Hypothalamus (tissue), 51 donors: ENCODE data around the gene ITGB7.
"Not testable (repeated sequence)": the region's sequence is repeated elsewhere in the genome, so short reads cannot be mapped to it uniquely, and the experiment has no call there.

Source experiments
- DNase-seq, 51 donors: peaks; one replicate each; lab custom pipeline; 2025; lab: John Stamatoyannopoulos, UW

ITGB7 gene

DNA sequence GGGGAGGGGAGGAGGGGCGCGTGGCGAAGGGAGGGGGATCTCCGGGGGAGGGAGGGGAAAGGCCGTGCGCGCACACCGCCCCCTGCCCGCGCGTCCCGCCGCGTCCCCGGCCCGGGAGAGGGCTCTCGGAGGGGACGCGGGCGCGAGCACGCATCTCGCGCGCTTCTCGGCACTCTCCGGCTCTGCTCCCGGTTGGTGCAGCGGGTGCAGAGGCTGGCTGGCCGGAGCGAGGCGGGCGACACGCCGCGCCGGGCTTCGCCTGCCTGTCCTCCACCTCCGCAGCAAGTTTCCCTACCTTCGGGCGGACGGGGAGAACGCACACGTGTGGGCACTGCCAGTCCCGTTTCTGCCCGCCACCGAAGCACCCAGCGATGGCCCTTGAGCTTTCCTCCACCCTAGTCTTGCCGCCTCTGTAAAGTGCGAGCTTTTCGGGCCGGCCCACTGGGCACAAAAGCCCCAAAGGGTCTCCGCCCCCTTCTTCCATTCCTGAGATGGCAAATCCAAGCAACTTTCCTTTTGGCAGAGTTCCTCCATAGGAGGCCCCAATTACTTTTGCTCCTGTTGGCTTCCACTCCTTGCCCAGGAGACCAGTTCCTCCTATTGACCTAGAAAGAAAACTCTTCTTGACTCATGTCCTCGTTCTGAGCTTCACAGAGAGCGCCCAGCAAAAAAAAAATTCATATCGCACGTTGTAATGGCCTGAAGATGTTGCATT lies 26.0 kb downstream of the ITGB7 start:
- peak in 32 of 51 donors; percentile 48 to 95 (median 82) for DNase-seq

DNA sequence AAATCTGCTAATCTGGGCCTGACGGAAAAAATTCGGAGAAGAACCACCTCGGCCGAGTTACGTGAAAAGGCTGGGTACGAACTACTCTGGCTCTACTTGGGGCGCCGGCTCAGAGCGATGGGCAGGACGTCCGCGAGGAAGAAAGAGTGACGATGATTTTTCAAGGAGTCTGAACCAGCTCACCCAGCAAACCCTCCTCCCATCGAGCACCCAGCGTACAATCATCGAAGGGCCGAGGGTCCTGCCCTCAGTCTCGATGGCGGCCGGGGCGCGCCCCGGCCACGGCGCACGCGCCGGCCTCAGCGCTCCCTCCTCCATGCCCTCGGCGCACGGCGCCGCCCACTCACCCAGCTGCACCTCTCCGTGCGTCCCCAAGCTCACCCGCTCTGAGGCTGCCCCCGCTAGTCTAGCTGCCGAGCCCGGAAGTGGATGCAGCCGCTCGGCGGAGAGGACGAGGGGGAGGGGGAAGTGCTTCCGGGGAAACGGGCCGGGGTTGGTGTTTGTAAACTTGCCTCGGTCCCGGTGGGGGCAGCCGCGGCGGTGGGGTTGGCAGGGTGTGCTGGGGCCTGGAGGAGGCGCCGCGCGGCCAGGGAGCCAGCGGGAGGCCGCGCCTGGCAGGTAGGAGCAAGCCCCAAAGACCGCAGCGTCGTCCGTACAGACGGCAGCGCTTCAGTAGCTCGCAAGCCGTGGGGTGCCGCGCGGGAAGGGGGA lies 26.7 kb downstream of the ITGB7 start, which contains the start of the genes CSAD and ZNF740:
Gene CSAD, minus strand, starts transcription at position 706 of the 711 bp plus-strand sequence. CDS start 7,455 bp downstream, outside the sequence.
Gene ZNF740, plus strand, starts transcription at position 503 of the 711 bp plus-strand sequence. CDS start 1,262 bp downstream, outside the sequence.
- DNase-seq, result peak; percentile 78 to 99 (median 96)

DNA sequence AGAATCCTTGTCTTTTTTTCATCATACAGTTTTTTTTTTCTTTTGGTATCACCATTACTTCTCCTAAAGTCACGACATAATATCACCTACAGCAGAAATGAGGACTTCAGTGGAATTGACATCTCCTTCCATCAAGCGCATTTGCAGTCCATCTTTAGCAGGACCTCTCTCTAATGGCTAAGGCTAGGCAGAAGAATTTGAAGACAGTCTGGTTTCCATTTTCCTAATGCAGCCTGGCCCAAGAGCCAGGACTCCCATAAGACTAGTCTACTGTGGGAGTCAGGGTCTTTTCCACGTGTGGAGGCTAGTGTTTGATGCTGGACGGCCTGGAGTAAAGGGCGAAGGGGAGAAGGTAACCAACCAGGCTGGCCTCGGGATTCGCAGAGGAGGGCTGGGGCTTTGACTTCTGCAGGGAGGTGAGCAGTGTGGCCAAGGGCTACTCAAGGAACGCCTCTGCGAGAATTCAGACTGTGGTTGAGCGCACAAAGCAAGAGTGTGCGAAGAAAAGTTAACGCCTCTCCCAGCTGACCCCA lies 27.3 kb downstream of the ITGB7 start:
- DNase-seq, result peak in 16 of 51 donors; percentile 29 to 70 (median 50)

DNA sequence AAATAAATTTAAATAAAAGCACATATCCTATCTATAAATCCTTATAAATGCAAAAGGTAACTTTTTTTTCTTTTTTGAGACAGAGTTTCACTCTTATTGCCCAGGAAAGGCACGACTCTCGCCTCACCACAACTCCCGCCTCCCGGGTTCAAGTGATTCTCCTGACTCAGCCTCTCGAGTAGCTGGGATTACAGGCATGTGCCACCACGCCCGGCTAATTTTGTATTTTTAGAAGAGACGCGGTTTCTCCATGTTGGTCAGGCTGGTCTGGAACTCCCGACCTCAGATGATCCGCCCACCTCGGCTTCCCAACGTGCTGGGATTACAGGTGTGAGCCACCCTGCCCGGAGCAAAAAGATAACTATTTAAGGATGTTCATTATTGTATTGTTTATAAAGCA lies 28.2 kb downstream of the ITGB7 start:
- DNase-seq, result not testable (repeated sequence)

DNA sequence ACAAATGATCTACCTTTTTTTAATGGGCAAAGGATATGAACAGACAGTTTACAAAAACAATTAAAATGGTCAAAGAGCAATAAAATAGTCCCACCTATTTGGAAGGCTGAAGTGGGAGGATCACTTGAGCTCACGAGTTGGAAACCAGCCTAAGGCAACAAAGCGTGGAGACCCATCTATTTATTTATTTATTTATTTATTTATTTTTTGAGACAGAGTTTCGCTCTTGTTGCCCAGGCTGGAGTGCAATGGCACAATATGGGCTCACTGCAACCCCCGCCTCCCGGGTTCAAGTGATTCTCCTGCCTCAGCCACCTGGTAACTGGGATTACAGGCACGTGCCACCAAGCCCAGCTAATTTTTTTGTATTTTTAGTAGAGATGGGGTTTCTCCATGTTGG lies 29.6 kb downstream of the ITGB7 start:
- not testable (repeated sequence) for DNase-seq

DNA sequence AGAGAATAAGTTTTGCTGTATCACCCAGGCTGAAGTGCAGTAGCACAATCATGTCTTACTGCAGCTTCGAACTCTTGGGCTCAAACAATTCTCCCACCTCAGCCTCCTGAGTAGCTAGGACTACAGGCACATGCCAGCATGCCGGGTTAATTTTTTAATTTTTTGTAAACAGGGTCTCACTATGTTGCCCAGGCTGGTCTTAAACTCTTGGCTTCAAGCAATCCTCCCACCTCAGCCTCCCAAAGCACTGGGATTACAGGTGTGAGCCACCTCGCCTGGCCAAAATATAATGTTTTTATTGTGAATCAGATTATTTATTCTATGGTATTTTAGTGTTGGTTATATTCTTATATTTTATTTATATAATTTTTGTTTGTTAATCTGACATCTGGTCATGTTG lies 30.3 kb downstream of the ITGB7 start:
- DNase-seq, result no peak

DNA sequence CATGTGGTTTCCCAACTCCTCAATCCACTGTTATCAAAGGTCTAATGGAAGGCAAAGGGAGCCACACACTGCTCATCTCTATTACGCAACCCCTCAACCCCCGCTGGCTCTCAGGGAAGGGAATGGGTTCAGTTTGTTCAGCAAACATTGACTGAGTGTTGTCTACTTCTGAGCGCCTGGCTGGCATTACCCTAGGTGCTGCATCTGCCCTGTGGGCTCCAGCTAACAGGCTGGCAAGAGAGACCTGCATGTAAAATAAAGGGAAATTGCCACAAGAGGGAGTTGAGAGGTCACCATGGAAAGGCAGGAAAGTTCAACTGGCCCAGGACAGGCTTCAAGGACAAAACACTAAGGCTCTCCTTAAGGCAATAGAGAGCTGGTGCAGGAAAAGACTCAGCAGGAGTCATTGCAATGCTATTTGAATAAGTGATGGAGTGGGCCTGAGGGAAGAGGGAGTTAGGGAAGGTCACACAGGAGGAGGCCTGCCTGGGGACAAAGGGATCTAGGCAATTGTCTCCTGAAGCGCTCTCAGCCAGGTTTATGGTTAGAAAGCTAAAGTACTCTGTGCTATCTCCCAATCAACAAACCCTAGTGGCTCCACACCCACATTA lies 32.1 kb downstream of the ITGB7 start:
- DNase-seq, result no peak

DNA sequence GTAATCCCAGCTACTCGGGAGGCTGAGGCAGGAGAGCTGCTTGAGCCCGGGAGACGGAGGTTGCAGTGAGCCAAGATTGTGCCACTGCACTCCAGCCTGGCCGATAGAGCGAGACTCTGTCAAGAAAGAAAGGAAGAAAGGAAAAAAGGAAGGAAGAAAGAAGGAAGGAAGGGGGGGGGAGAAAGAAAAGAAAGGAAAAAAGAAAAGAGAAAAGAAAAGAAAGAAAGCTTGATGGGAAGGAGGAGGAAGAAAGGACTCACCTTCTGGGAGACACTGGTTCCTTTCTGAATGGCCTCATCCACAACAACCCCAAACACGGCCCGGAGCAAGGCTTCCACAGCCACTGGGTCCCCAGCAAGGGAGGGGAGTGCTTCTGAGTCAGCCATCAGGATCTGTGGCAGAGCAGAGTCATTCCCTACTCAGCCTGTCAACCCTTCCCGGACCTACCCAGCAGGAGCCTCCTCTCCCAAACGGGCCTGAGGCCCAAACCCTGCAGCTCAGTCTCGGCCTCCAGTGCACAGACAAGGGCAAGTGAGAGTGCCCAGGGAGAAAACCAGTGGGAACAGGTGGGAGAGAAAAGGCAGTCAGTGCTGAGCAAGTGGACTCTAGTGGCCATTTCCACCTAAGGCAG lies 33.9 kb downstream of the ITGB7 start:
- no peak for DNase-seq

DNA sequence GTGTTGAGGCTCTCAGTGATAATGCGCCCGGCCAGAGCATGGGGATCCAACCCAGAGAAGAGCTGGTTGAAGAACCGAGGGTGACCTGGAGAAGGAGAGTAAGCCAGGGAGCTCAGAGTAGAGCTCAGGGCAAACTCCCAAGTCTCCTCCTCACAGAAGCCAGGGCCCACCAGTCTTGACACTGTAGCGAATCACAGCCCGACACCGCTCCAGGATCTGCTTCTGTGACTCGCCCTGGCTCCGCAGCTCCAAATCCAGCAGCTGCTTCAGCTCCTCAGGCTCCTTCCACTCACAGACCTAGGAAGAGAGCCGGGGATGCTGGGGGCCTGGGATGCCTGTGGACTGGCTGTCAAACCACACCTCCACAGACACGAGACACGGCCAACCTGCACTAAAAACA lies 34.7 kb downstream of the ITGB7 start:
- DNase-seq, result no peak

DNA sequence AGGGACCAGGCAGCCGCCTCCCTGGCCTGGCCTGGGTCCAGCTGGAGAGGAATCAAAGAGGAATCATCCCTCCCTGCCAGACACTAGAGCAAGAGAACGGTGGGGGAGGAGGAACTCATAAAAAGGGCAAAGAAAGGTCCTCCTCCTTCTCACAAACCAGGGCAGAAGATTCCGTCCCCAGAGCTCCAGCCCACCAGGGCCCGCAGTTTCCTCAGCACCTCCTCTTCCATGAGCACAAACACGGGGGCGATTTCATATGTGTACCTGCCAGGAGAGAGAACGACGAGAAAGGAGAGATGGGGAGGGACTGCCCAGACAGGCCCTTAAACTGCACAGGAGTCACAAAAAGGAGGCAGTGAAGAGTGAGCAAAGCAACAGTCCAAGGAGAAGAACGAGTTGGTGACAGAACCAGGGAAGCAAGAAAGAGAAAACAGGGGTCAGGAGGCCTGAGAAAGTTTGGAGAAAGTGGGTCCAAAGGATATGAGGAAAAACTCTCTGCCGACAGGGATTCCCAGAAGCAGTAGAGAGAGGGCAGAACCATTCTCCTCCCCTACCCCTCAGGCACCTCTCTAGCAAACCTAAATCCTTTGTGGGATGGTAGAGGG lies 35.2 kb downstream of the ITGB7 start:
- DNase-seq, result no peak

DNA sequence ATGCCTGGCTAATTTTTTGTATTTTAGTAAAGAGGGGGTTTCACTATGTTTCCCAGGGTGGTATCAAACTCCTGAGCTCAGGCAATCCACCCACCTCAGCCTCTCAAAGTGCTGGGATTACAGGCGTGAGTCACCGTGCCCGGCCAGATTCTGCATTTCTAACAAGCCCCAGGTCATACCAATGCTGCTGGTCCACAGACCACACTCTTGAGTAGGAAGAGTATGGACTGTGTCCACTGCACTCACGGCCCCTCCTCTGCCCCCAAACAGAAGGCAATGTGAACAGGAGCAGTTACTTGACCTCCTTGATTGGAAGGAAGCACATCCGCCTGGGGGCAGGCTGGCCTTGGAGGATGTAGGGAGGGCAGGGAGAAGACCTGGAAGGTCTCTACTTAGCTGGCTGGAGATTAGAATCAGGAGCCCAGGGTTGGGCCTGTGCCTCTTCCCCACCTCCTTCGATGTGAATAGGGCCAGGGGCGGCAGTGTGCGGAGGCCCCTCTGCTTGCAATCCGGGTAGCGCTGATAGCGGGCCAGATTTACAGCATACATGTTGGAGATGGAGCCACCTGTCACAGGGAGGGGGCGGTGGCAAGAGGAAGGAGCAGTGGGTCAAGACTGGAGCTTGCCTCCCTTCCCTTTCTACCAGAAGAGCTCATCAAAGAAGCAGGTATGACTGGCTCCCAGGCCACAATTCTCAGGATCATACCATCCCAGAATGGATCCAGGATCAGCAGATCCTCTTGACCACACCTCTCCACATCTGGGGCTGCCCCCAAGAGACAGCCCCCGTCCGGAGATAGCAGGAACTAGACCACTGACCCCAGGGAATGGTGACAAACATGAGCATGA lies 36.0 kb downstream of the ITGB7 start:
- DNase-seq, result no peak

DNA sequence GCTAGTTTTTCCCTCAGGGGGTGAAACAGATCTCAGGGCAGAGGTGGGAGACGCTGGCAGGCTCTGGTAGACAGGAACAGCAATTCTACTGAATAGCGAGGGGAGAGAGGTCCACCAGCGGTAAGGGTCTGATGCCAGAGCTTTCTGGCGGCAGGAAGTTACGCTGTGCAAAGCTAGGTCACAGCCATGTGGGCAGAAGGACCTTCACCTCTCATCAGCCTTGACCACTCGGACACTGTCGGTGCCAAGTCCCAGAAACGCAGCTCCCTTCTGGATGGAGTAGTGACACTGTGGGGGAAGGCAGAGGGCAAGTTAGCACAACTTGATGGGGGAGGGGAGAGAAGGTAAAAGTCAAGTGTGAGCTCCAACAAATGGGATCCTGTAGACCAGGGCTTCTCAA lies 36.8 kb downstream of the ITGB7 start:
- no peak for DNase-seq

DNA sequence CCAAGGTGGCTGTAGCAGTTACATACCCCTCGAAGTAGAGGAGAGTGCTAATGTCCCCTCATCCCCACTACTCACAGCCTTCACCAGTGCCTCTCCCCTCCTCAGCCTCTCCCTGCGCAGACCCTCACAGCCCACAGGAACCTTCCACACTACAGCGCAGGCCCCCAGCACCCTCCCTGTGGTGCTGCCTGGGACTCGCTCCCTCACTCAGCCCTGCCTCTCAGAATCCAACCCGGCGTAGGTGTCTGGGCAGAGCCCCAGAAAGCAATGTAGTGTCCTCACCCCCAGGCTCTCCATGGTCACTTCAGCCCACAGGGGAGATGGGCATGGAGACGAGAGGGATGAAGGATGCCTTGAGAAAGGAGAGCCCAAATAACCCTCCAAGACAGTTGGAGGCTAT lies 37.4 kb downstream of the ITGB7 start:
- no peak for DNase-seq

DNA sequence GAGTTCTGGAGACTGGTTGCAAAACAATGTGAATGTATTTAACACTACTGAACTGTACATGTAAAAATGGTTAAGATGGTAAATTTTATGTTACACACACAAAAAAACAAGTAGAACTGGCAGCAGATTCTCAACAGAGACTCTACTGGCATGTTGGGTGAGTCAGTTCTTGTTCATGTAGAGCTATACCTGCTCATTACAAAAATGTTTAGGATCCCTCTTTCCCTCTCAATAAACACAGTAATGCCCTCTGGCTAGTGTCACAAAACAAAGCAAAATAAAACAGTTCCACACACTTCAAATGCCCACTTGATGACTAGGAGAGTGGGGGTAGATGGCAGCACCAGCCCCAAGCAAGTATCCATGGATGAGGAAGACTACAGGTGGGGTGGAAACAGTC lies 40.2 kb downstream of the ITGB7 start:
- no peak for DNase-seq

DNA sequence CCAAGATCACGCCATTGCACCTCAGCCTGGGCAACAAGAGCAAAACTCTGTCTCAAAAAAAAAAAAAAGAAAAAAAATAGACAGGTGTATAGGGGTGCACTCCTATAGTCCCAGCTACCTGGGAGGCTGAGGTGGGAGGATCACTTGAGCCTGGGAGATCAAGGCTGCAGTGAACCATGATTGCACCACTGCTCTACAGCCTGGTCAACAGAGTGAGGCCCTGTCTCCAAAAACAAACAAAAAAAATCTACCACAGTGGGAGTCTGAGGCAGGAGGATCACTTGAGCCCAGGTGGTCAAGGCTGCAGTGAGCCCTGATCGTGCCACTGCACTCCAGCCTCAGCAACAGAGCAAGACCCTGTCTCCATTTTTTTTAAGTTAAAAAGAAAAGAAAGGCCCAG lies 44.0 kb downstream of the ITGB7 start:
- DNase-seq, result not testable (repeated sequence)

DNA sequence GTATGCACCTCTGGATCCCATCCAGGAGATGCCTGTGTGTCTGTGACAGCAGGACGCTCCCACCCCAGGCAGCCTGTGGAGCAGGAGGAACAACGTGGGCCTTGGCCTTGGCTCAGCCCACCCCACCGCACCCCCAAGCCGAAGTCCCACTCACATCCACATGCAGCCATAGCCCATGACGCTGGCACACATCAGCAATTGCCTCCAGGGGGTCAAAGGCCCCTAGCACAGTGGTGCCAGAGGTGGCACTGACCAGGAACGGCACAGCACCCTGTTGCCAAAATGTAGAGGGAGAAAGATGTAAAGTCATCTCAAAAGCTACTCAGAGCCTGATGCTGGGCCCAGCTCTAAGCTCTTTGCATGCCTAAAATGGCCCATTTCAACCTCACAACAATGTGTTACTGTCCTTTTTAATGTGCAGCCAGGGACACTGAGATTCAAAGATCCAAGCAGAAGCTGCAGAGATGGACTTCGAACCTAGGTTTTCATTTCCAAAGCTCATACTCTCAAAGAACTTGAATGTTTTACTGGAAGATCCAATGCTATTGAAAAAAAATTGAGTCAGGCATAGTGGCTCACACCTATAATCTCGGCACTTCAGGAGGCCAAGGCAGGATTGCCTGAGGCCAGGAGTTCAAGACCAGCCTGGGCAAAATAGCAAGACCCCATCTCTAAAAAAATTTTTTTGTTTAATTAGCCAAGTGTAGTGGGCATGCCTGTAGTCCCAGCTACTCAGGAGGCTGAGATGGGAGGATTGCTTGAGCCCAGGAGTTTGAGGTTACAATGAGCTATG lies 45.7 kb downstream of the ITGB7 start:
- DNase-seq, result no peak

DNA sequence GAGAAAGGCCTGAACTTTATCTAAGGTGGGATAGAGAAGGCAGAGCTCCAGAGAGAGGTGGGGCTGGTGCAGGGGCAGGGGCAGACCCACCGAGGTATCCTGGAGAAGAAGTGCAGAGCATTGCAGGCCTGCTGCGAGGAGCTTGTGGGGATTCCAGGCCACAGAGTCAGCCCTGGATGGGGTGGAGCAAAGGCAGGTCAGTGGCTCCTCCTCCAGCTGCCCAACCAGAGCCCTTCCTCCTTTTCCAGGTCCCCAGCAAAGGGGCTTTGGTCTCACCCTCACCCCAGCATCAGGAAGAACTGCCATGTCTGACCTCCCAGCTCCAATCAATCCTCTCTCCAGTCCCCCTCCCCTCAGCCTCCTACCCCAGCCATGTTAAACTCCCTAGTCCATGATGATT lies 46.4 kb downstream of the ITGB7 start:
- DNase-seq, result no peak

DNA sequence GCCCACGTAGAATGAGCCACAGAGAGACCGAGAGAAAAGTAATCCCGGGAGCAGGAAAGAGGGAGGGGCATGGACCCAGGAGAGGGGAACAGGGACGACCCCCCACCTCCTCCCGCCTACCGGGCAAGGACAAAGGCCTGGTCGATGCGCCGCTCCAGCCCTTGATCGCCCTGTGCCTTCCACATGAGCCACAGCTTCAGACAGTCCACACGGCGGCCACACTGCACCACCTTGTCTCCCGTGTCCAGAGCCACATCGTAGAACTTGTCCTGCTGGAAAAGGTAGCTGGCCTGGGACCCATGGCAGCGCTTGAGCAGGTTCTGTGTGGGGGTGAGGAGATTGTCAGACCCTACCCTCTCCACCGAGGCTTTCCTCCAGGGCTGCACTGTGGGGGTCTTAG lies 47.1 kb downstream of the ITGB7 start:
- no peak for DNase-seq
